ENCODE data around the gene SMAD7.

Gene SMAD7

GRCh38 chr18:48889981-48890762 is 60.6 kb downstream of the SMAD7 start:
- no peak overlapping the region for H3K9ac ChIP-seq (ENCODE audit: low read length)
- H3K27ac ChIP-seq (ENCODE audit: low read length) = no peak overlapping the region
- H3K36me3 ChIP-seq (ENCODE audit: control insufficient read depth, low read depth, low read length) = no peaks in the 10 kb centered on the region
- H3K4me3 ChIP-seq (ENCODE audit: low read length) = no peak overlapping the region
- H3K27me3 ChIP-seq (ENCODE audit: control insufficient read depth, insufficient read depth, low read length) = no peaks in the 10 kb centered on the region
- no peaks in the 10 kb centered on the region for H3K9me3 ChIP-seq (ENCODE audit: control insufficient read depth, low read depth, low read length)
- H3K4me1 ChIP-seq (ENCODE audit: control insufficient read depth, low read depth, low read length) = no peaks in the 10 kb centered on the region

- Histone ChIP-seq H3K9me3 (ENCODE audit: control insufficient read depth, low read depth, low read length) (no peaks in the 10 kb centered on the region), H3K27ac (ENCODE audit: low read length) (no peak overlapping the region), H3K4me3 (ENCODE audit: low read length) (no peak overlapping the region), H3K4me1 (ENCODE audit: control insufficient read depth, low read depth, low read length) (no peaks in the 10 kb centered on the region), H3K9ac (ENCODE audit: low read length) (no peak overlapping the region), H3K27me3 (ENCODE audit: control insufficient read depth, insufficient read depth, low read length) (no peaks in the 10 kb centered on the region), H3K36me3 (ENCODE audit: control insufficient read depth, low read depth, low read length) (no peaks in the 10 kb centered on the region)
These were observed 61.4 kb downstream of the SMAD7 start for GRCh38 chr18:48889115-48889941.

GRCh38 chr18:48888773-48889080 is 62.0 kb downstream of the SMAD7 start:
- Histone ChIP-seq H3K27me3 (ENCODE audit: control insufficient read depth, insufficient read depth, low read length) (no peaks in the 10 kb centered on the region), H3K9me3 (ENCODE audit: control insufficient read depth, low read depth, low read length) (no peaks in the 10 kb centered on the region), H3K4me3 (ENCODE audit: low read length) (no peak overlapping the region), H3K27ac (ENCODE audit: low read length) (no peak overlapping the region), H3K4me1 (ENCODE audit: control insufficient read depth, low read depth, low read length) (no peaks in the 10 kb centered on the region), H3K36me3 (ENCODE audit: control insufficient read depth, low read depth, low read length) (no peaks in the 10 kb centered on the region), H3K9ac (ENCODE audit: low read length) (no peak overlapping the region)

GRCh38 chr18:48887905-48888772 is 62.6 kb downstream of the SMAD7 start:
- H3K27me3 ChIP-seq (ENCODE audit: control insufficient read depth, insufficient read depth, low read length) = no peaks in the 10 kb centered on the region
- no peak overlapping the region for H3K27ac ChIP-seq (ENCODE audit: low read length)
- no peaks in the 10 kb centered on the region for H3K9me3 ChIP-seq (ENCODE audit: control insufficient read depth, low read depth, low read length)
- no peaks in the 10 kb centered on the region for H3K4me1 ChIP-seq (ENCODE audit: control insufficient read depth, low read depth, low read length)
- no peaks in the 10 kb centered on the region for H3K36me3 ChIP-seq (ENCODE audit: control insufficient read depth, low read depth, low read length)
- H3K9ac ChIP-seq (ENCODE audit: low read length) = no peak overlapping the region
- no peak overlapping the region for H3K4me3 ChIP-seq (ENCODE audit: low read length)

GRCh38 chr18:48887294-48887904 is 63.4 kb downstream of the SMAD7 start:
- H3K9ac ChIP-seq (ENCODE audit: low read length) = no peak overlapping the region

GRCh38 chr18:48886520-48887293 is 64.1 kb downstream of the SMAD7 start:
- Histone ChIP-seq H3K36me3 (ENCODE audit: control insufficient read depth, low read depth, low read length) (no peaks in the 10 kb centered on the region), H3K4me3 (ENCODE audit: low read length) (no peak overlapping the region), H3K27ac (ENCODE audit: low read length) (no peak overlapping the region), H3K9me3 (ENCODE audit: control insufficient read depth, low read depth, low read length) (no peaks in the 10 kb centered on the region), H3K9ac (ENCODE audit: low read length) (no peak overlapping the region), H3K27me3 (ENCODE audit: control insufficient read depth, insufficient read depth, low read length) (no peaks in the 10 kb centered on the region), H3K4me1 (ENCODE audit: control insufficient read depth, low read depth, low read length) (no peaks in the 10 kb centered on the region)

More at GRCh38 chr18:48887294-48887904, 63.4 kb downstream of the SMAD7 start:
- no peak overlapping the region for H3K4me3 ChIP-seq (ENCODE audit: low read length)
- H3K9me3 ChIP-seq (ENCODE audit: control insufficient read depth, low read depth, low read length) = no peaks in the 10 kb centered on the region
- H3K4me1 ChIP-seq (ENCODE audit: control insufficient read depth, low read depth, low read length) = no peaks in the 10 kb centered on the region
- H3K36me3 ChIP-seq (ENCODE audit: control insufficient read depth, low read depth, low read length) = no peaks in the 10 kb centered on the region
- H3K27me3 ChIP-seq (ENCODE audit: control insufficient read depth, insufficient read depth, low read length) = no peaks in the 10 kb centered on the region
- no peak overlapping the region for H3K27ac ChIP-seq (ENCODE audit: low read length)

GRCh38 chr18:48885924-48886400 is 64.8 kb downstream of the SMAD7 start:
- no peaks in the 10 kb centered on the region for H3K9me3 ChIP-seq (ENCODE audit: control insufficient read depth, low read depth, low read length)
- no peak overlapping the region for H3K27ac ChIP-seq (ENCODE audit: low read length)
- no peaks in the 10 kb centered on the region for H3K27me3 ChIP-seq (ENCODE audit: control insufficient read depth, insufficient read depth, low read length)
- no peak overlapping the region for H3K4me3 ChIP-seq (ENCODE audit: low read length)
- H3K36me3 ChIP-seq (ENCODE audit: control insufficient read depth, low read depth, low read length) = no peaks in the 10 kb centered on the region
- no peaks in the 10 kb centered on the region for H3K4me1 ChIP-seq (ENCODE audit: control insufficient read depth, low read depth, low read length)
- H3K9ac ChIP-seq (ENCODE audit: low read length) = no peak overlapping the region

- no peaks in the 10 kb centered on the region for H3K27me3 ChIP-seq (ENCODE audit: control insufficient read depth, insufficient read depth, low read length)
- H3K36me3 ChIP-seq (ENCODE audit: control insufficient read depth, low read depth, low read length) = no peaks in the 10 kb centered on the region
- H3K27ac ChIP-seq (ENCODE audit: low read length) = no peak overlapping the region
- no peak overlapping the region for H3K9ac ChIP-seq (ENCODE audit: low read length)
- H3K4me1 ChIP-seq (ENCODE audit: control insufficient read depth, low read depth, low read length) = no peaks in the 10 kb centered on the region
- H3K9me3 ChIP-seq (ENCODE audit: control insufficient read depth, low read depth, low read length) = no peaks in the 10 kb centered on the region
- H3K4me3 ChIP-seq (ENCODE audit: low read length) = no peak overlapping the region
These were observed 65.4 kb downstream of the SMAD7 start for GRCh38 chr18:48885266-48885923.

GRCh38 chr18:48884771-48885170 is 66.0 kb downstream of the SMAD7 start:
- no peak overlapping the region for H3K4me3 ChIP-seq (ENCODE audit: low read length)
- H3K4me1 ChIP-seq (ENCODE audit: control insufficient read depth, low read depth, low read length) = no peaks in the 10 kb centered on the region
- no peaks in the 10 kb centered on the region for H3K9me3 ChIP-seq (ENCODE audit: control insufficient read depth, low read depth, low read length)

GRCh38 chr18:48884306-48884705 is 66.5 kb downstream of the SMAD7 start:
- H3K9ac ChIP-seq (ENCODE audit: low read length) = no peak overlapping the region
- no peak overlapping the region for H3K27ac ChIP-seq (ENCODE audit: low read length)
- H3K4me3 ChIP-seq (ENCODE audit: low read length) = no peak overlapping the region
- H3K9me3 ChIP-seq (ENCODE audit: control insufficient read depth, low read depth, low read length) = no peaks in the 10 kb centered on the region
- H3K4me1 ChIP-seq (ENCODE audit: control insufficient read depth, low read depth, low read length) = peaks cover under 1% of the 10 kb centered on the region
- no peaks in the 10 kb centered on the region for H3K36me3 ChIP-seq (ENCODE audit: control insufficient read depth, low read depth, low read length)
- no peaks in the 10 kb centered on the region for H3K27me3 ChIP-seq (ENCODE audit: control insufficient read depth, insufficient read depth, low read length)

More at GRCh38 chr18:48884771-48885170, 66.0 kb downstream of the SMAD7 start:
- Histone ChIP-seq H3K27ac (ENCODE audit: low read length) (no peak overlapping the region), H3K9ac (ENCODE audit: low read length) (no peak overlapping the region), H3K27me3 (ENCODE audit: control insufficient read depth, insufficient read depth, low read length) (no peaks in the 10 kb centered on the region), H3K36me3 (ENCODE audit: control insufficient read depth, low read depth, low read length) (no peaks in the 10 kb centered on the region)

Data from iPS-18a (cell line).